SK-N-SH (cell line): ENCODE data around the gene CFAP100. TPM values are rescaled to one million over a fixed set of nuclear protein-coding genes. Genes with fewer than 3 reads are reported as not detected.

Source experiments
- CTCF ChIA-PET: fragments of 300-600, 350-600 bp; formaldehyde crosslinking; extraction: SDS; loops from one replicate; lab custom pipeline; 2021; lab: Yijun Ruan, JAX
- POLR2A ChIA-PET: fragments of 350-600 bp; sonication (Branson Sonifier 250); formaldehyde crosslinking; extraction: SDS; loops from one replicate; lab custom pipeline; 2020; ENCODE audit warnings: antibody characterized with exemption, inconsistent platforms; lab: Yijun Ruan, JAX
- DNase-seq: peaks from one replicate; pipeline ENCODE4 v3.0.0; 2012
- H2AFZ ChIP-seq: fragments of 200-600 bp; sonication (generic); 2 replicates; pipeline ENCODE4 v1.8.1; 2016; ENCODE audit warnings: antibody characterized with exemption, mild to moderate bottlenecking, low read depth
- H3F3A ChIP-seq: fragments of 200-600 bp; sonication (generic); replicated peaks from 2 replicates; pipeline ENCODE3; 2016; ENCODE audit warnings: antibody characterized with exemption, mild to moderate bottlenecking; ENCODE audit not compliant: insufficient read depth
- H3K27ac ChIP-seq, 2 experiments: fragments of 200-500 bp in 1 of 2; fragments of 200-600 bp in 1 of 2; sonication (Bioruptor generic) in 1 of 2; sonication (generic), shearing (Covaris generic) in 1 of 2; 2 replicates each; pipeline versions ENCODE4 v1.5.1 to v1.6.1; 2014 to 2016; ENCODE audit warnings: low read depth in 2 of 2, inconsistent platforms in 1 of 2, low read length in 1 of 2, mild to moderate bottlenecking in 1 of 2, mixed read lengths in 1 of 2
- H3K27me3 ChIP-seq: fragments of 200-600 bp; sonication (generic), shearing (Covaris generic); 2 replicates; pipeline ENCODE4 v1.6.1; 2016; ENCODE audit warnings: mixed run types; ENCODE audit not compliant: insufficient read depth
- H3K36me3 ChIP-seq, 2 experiments: fragments of 200-500 bp in 1 of 2; fragments of 200-600 bp in 1 of 2; sonication (Bioruptor generic) in 1 of 2; sonication (generic) in 1 of 2; replicated peaks in 1 of 2; 2 replicates each; pipeline versions ENCODE3 to v1.5.1; 2014 to 2016; ENCODE audit warnings: low read length in 1 of 2, mild to moderate bottlenecking in 1 of 2; ENCODE audit not compliant: insufficient read depth in 2 of 2, control insufficient read depth in 1 of 2
- H3K4me1 ChIP-seq, 2 experiments: fragments of 200-500 bp in 1 of 2; fragments of 200-600 bp in 1 of 2; sonication (Bioruptor generic) in 1 of 2; sonication (generic), shearing (Covaris generic) in 1 of 2; 2 replicates each; pipeline versions ENCODE4 v1.5.1 to v1.6.1; 2014 to 2016; ENCODE audit warnings: low read depth in 1 of 2, low read length in 1 of 2, mixed run types in 1 of 2; ENCODE audit not compliant: insufficient read depth in 2 of 2, control insufficient read depth in 1 of 2
- H3K4me2 ChIP-seq: fragments of 200-600 bp; sonication (generic), shearing (Covaris generic); 2 replicates; pipeline ENCODE4 v1.6.1; 2017; ENCODE audit warnings: mixed run types
- H3K4me3 ChIP-seq, 2 experiments: fragments of 200-500 bp in 1 of 2; fragments of 200-600 bp in 1 of 2; sonication (Bioruptor generic) in 1 of 2; sonication (generic), shearing (Covaris generic) in 1 of 2; 2 replicates each; pipeline versions ENCODE4 v1.5.1 to v1.8.1; 2014 to 2016; ENCODE audit warnings: low read depth in 2 of 2, inconsistent platforms in 1 of 2, low read length in 1 of 2, mild to moderate bottlenecking in 1 of 2, mixed read lengths in 1 of 2, moderate library complexity in 1 of 2
- H3K79me2 ChIP-seq: fragments of 200-600 bp; sonication (generic); 2 replicates; pipeline ENCODE4 v1.8.1; 2017; ENCODE audit warnings: mild to moderate bottlenecking; ENCODE audit not compliant: insufficient read depth
- H3K9ac ChIP-seq: fragments of 200-600 bp; sonication (generic); 2 replicates; pipeline ENCODE4 v1.6.1; 2017; ENCODE audit warnings: mixed run types
- H3K9me2 ChIP-seq: fragments of 200-600 bp; sonication (generic); 2 replicates; pipeline ENCODE4 v1.6.1; 2017; ENCODE audit warnings: mixed run types
- H3K9me3 ChIP-seq: fragments of 200-600 bp; sonication (generic); 2 replicates; pipeline ENCODE4 v1.6.1; 2017; ENCODE audit warnings: mixed run types, mild to moderate bottlenecking, moderate library complexity
- H4K20me1 ChIP-seq: fragments of 200-600 bp; sonication (generic); 2 replicates; pipeline ENCODE4 v1.6.1; 2017; ENCODE audit warnings: mild to moderate bottlenecking, mixed run types; ENCODE audit not compliant: insufficient read depth
- EZH2phosphoT487 ChIP-seq: fragments of 200-600 bp; sonication (generic); IDR thresholded peaks from 2 replicates; pipeline ENCODE4 v1.6.1; 2017; ENCODE audit warnings: low read depth, mixed run types, mild to moderate bottlenecking, antibody characterized with exemption, moderate library complexity, borderline replicate concordance
- FOXJ3 ChIP-seq: sonication (generic); formaldehyde crosslinking; IDR thresholded peaks from 2 replicates; pipeline ENCODE4 v1.5.1; 2020; ENCODE audit warnings: mild to moderate bottlenecking, missing genetic modification reagents
- GABPA ChIP-seq: IDR thresholded peaks from 2 replicates; pipeline ENCODE4 v1.4.0; 2012; ENCODE audit warnings: low read depth, mild to moderate bottlenecking
- MAX ChIP-seq: IDR thresholded peaks from 2 replicates; pipeline ENCODE4 v1.4.0; 2012; ENCODE audit warnings: low read depth
- MXI1 ChIP-seq: IDR thresholded peaks from 2 replicates; pipeline ENCODE4 v1.6.1; 2012; ENCODE audit warnings: mild to moderate bottlenecking, low read depth, low read length, improper control_type of control experiment
- NRF1 ChIP-seq: IDR thresholded peaks from 2 replicates; pipeline ENCODE4 v1.6.1; 2012; ENCODE audit warnings: low read depth, mild to moderate bottlenecking, low read length
- POLR2AphosphoS5 ChIP-seq: IDR thresholded peaks from 2 replicates; pipeline ENCODE4 v1.6.1; 2012; ENCODE audit warnings: low read depth, low read length
- RAD21 ChIP-seq: IDR thresholded peaks from 2 replicates; pipeline ENCODE4 v1.6.1; 2012; ENCODE audit warnings: mild to moderate bottlenecking, low read length
- RXRA ChIP-seq: IDR thresholded peaks from 2 replicates; pipeline ENCODE4 v1.4.0; 2012; ENCODE audit warnings: low read depth, mild to moderate bottlenecking, borderline replicate concordance
- TEAD4 ChIP-seq: IDR thresholded peaks from 2 replicates; pipeline ENCODE4 v1.4.0; 2012; ENCODE audit warnings: mild to moderate bottlenecking, borderline replicate concordance; ENCODE audit not compliant: insufficient read depth
- USF2 ChIP-seq: fragments of 150-350 bp; IDR thresholded peaks from 2 replicates; pipeline ENCODE4 v1.6.1; 2017; ENCODE audit warnings: antibody characterized with exemption, low read length, low read depth, borderline replicate concordance
- WGBS: methylation state at CpG from one replicate; pipeline ENCODE4 v1.1.6; 2017; ENCODE audit warnings: low lambda C conversion rate; 5-methylcytosine and 5-hydroxymethylcytosine counted together
- polyA plus RNA-seq, 3 experiments: library from polyadenylated mRNA; depleted of rRNA; stranded (reverse); fragments of >200 nt; gene quantifications; 2 replicates each; pipeline ENCODE4 v1.2.3, GENCODE V29; 2012
- TF ChIP-seq, protein P1 (sequence below): IDR thresholded peaks from 2 replicates; pipeline ENCODE4 v1.4.0; 2012; ENCODE audit warnings: low read depth, borderline replicate concordance

Gene CFAP100
- polyA plus RNA-seq, 1 of the 3 experiments (the other 2 are of a cell fraction): not detected

DNA sequence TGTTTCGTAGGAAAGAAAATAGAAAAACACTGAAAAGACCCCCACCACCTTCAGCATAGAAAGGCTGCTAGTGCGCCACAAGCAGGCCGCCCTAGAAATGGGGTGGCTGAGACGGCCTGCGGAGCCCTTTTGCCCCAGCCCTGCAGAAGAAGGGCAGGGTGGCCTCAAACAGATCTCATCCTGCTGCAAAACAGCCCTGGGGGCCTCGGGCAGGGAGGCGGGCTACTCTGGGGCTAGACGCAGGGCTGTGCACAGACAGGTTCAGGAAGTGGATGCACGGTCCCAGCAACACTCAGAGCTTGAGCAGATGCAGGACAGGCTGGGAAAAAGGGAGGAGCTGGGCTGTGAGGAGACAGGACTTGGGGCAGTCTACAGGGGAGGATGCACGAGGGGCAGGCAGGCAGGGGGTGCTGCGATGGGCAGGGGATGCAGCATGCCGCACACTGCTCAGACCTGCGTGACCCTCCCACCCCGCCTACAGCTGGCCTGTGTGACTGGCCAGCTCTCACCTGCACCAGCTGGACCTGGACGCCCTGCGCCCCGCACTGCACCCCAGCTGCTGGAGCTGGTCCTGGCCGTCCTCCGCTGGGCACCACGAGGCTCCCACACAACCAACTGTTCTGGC, 46.7 kb downstream of the CFAP100 start (continued):
- TF ChIP-seq MAX (no peak), NRF1 (no peak), USF2 (no peak), POLR2AphosphoS5 (no peak)

DNA sequence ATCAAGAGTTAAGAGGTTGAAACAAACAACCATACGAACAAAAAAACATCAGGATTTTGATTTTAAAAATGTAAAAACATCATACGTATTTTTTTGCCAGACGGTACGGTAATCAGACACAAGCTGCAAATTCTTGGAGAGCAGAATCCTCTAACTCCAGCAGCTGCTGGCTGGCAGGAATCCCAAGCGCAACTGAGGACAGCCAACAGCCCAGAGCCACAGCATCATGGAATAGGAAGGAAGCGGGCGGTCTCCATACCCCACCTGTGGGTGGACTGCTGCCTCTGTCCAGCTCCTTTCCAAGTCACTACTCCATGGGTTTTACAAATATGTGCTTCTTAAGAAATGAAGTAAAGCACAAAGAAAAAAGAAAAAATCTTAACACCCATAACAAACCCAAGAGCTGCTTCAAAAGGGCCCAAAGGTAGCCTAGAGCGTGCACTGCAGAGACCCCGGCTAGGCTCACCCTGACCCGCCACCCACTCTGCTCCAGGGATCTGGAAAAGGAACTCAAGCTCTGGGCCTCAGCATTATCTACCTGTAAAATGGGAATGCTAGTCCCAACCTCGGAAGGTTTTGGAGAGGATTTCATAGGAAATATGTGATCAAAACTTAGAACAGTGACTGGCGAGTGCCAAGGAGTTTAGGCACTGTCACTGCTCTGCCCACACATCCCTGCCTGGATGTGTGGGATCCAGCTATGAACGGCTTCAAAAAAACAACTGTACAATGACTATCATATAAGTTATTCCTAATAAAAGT, 47.6 kb downstream of the CFAP100 start:
- peaks cover 4 to 15% of the 10 kb centered on the region in 2 experiments for H3K36me3 ChIP-seq
- no peaks in the 10 kb centered on the region for H3K9me2 ChIP-seq
- H3K9me3 ChIP-seq: no peaks in the 10 kb centered on the region
- no peak overlapping the region for H3K4me3 ChIP-seq
- H3K4me1 ChIP-seq: peaks cover 0 to 19% of the 10 kb centered on the region in 2 experiments; a peak in 1 of 4 replicates
- DNase-seq: no peak
- 95% methylated on average over 13 of the region's 13 CpGs for WGBS
- POLR2A ChIA-PET: no interaction called here
- H4K20me1 ChIP-seq: no peaks in the 10 kb centered on the region
- H3K79me2 ChIP-seq: no peaks in the 10 kb centered on the region
- H3F3A ChIP-seq: no peaks in the 10 kb centered on the region
- TF ChIP-seq RAD21 (no peak), EZH2phosphoT487 (no peak), RXRA (no peak), USF2 (no peak), TEAD4 (no peak), FOXJ3 (CRISPR knock-in tag) (no peak), MXI1 (no peak), GABPA (no peak)
- TF ChIP-seq, protein P1, sequence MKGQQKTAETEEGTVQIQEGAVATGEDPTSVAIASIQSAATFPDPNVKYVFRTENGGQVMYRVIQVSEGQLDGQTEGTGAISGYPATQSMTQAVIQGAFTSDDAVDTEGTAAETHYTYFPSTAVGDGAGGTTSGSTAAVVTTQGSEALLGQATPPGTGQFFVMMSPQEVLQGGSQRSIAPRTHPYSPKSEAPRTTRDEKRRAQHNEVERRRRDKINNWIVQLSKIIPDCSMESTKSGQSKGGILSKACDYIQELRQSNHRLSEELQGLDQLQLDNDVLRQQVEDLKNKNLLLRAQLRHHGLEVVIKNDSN: no peak
- no peak overlapping the region for H3K27ac ChIP-seq
- H3K27me3 ChIP-seq: no peaks in the 10 kb centered on the region
- no peak overlapping the region for H3K9ac ChIP-seq
- no peak overlapping the region for H3K4me2 ChIP-seq
- CTCF ChIA-PET: interaction anchor here (1.1 to 1.4 kb wide), 3 partner anchors 21 to 52 kb away, joined by 3 to 4 read pairs (median 3); no protein-coding TSS in a partner anchor
- H2AFZ ChIP-seq: no peak overlapping the region
